HG03439 (cell line): ENCODE measurements around the gene CARS2.

Source experiments
- ATAC-seq: cut with Tn5 transposase; IDR thresholded peaks from one replicate; pipeline ENCODE4 v1.9.1; 2021; ENCODE audit warnings: mild to moderate bottlenecking, moderate library complexity; ENCODE audit not compliant: unreplicated experiment

CARS2 gene

GRCh38 chr13:110653851-110654250 lies 52.1 kb downstream of the CARS2 start:
- ATAC-seq: no peak

GRCh38 chr13:110653271-110653670 lies 52.6 kb downstream of the CARS2 start:
- ATAC-seq: no peak

GRCh38 chr13:110652764-110653163 lies 53.2 kb downstream of the CARS2 start:
- ATAC-seq: no peak

- no peak for ATAC-seq
Measured at GRCh38 chr13:110652231-110652730, 53.6 kb downstream of the CARS2 start.

- ATAC-seq: no peak
Measured at GRCh38 chr13:110651726-110652230, 54.1 kb downstream of the CARS2 start.

GRCh38 chr13:110651271-110651670 lies 54.6 kb downstream of the CARS2 start:
- no peak for ATAC-seq

GRCh38 chr13:110650436-110650835 lies 55.5 kb downstream of the CARS2 start:
- no peak for ATAC-seq

GRCh38 chr13:110649551-110649950 lies 56.4 kb downstream of the CARS2 start:
- ATAC-seq: no peak

GRCh38 chr13:110648848-110649421 lies 57.0 kb downstream of the CARS2 start:
- no peak for ATAC-seq

- ATAC-seq: no peak
Measured at GRCh38 chr13:110648146-110648819, 57.6 kb downstream of the CARS2 start.

GRCh38 chr13:110647365-110647737 lies 58.6 kb downstream of the CARS2 start:
- no peak for ATAC-seq

- ATAC-seq: no peak
Measured at GRCh38 chr13:110646442-110647364, 59.2 kb downstream of the CARS2 start.

- ATAC-seq: no peak
Measured at GRCh38 chr13:110645750-110646149, 60.2 kb downstream of the CARS2 start.

GRCh38 chr13:110644892-110645521 lies 60.9 kb downstream of the CARS2 start:
- peak; percentile 46 for ATAC-seq

GRCh38 chr13:110643768-110644421 lies 62.0 kb downstream of the CARS2 start:
- ATAC-seq: no peak

GRCh38 chr13:110643324-110643723 lies 62.6 kb downstream of the CARS2 start:
- no peak for ATAC-seq

GRCh38 chr13:110642291-110642981 lies 63.5 kb downstream of the CARS2 start:
- ATAC-seq: no peak

- ATAC-seq: no peak
Measured at GRCh38 chr13:110641055-110642015, 64.6 kb downstream of the CARS2 start.

- ATAC-seq: no peak
Measured at GRCh38 chr13:110640591-110641029, 65.3 kb downstream of the CARS2 start.
